Keratinocyte (primary cell): Measurements from ENCODE around the gene RASGRF2.

Source experiments
- CTCF ChIP-seq, 3 experiments: IDR thresholded peaks in 1 of 3; conservative IDR thresholded peaks in 1 of 3; optimal IDR thresholded peaks in 1 of 3; 2 replicates in 2 of 3; 3 replicates in 1 of 3; pipeline versions ENCODE3 to v1.5.1; 2011; ENCODE audit warnings: low read length in 3 of 3, mild to moderate bottlenecking in 3 of 3, moderate library complexity in 2 of 3, control low read depth in 1 of 3, inconsistent platforms in 1 of 3; ENCODE audit not compliant: insufficient read depth in 2 of 3; ENCODE audit errors: extremely low read depth in 1 of 3
- EZH2 ChIP-seq: IDR thresholded peaks from one replicate; pipeline ENCODE4 v1.6.1; 2012; ENCODE audit warnings: inconsistent platforms, mild to moderate bottlenecking, low read length, moderate library complexity

- no peak for TF ChIP-seq CTCF (optimal IDR thresholded peaks at IDR 0.05 in 1 of 3, IDR thresholded peaks at IDR 0.05 in 1 of 3, conservative IDR thresholded peaks at IDR 0.05 in 1 of 3; ENCODE audit: extremely low read depth in 1 of 3, insufficient read depth in 2 of 3, low read length in 3 of 3)
- no peak for TF ChIP-seq EZH2
These were observed 289.1 kb downstream of the RASGRF2 start for GRCh38 chr5:81249240-81249639.
